Fibroblast of skin of left quadriceps (primary cell): ENCODE results near the gene SGTA.
"Not testable (repeated sequence)": the region's sequence is repeated elsewhere in the genome, so short reads cannot be mapped to it uniquely, and the experiment has no call there.

Source experiments
- DNase-seq, 2 experiments: peaks; one replicate each; pipeline ENCODE4 v3.0.0-alpha.2; 2013; ENCODE audit warnings: low read depth in 2 of 2

Gene SGTA

DNA sequence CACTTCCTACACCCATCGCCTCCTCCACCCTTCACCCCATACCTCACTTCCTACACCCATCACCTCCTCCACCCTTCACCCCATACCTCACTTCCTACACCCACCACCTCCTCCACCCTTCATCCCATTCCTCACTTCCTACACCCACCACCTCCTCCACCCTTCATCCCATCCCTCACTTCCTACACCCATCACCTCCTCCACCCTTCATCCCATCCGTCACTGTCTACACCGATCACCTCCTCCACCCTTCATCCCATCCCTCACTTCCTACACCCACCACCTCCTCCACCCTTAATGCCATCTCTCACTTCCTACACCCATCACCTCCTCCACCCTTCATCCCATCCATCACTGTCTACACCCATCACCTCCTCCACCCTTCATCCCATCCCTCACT is 69.9 kb downstream of the SGTA start:
- not testable (repeated sequence) for DNase-seq

DNA sequence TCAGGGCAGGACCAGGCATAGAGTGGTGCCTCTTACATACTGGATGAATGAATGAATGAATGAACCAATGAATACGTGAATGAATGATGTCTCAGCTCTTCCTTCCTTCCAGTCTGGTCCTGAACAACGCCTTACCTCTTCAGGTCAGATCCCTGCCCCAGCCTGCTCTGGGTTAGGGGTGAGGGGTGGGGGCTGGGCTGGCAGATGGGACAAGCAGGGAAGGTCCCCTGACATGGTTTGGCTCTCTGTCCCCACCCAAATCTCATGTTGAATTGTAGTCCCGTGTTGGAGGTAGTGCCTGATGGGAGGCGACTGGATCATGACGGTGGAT is 71.2 kb downstream of the SGTA start:
- no peak for DNase-seq

DNA sequence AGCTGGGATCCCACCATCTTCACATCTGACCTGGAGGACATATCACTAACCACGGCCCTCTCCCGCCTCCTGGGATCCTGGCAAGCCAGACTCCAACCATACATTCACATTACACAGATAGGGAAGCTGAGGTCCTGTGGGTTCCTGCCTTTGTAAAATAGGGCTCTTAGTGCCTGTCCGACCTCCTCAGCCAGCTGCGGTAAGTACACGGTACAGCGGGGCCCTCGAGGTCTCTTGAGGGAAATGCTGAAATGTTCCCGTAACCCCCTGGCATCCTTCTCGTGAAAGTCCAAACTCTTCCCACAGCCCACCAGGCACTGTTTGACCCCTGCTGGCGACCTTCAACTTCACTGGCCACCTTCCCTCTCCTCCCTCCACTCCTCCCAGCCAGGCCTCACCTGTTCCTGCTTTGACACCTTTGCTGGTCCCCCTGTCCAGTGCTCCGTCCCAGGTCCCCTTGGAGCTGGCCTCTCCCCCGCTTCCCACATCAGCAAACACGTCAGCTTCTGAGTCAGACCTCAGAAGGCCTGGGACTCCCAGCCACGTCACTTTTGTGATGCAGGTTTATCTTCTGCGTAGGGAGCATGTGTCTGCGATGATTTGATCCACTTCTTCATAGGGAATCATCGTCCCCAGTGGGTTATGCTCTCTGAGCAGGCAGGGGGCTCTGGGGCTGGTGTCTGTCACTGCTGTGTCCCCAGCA is 71.8 kb downstream of the SGTA start:
- peak in 1 of 2 experiments; percentile 4 for DNase-seq

DNA sequence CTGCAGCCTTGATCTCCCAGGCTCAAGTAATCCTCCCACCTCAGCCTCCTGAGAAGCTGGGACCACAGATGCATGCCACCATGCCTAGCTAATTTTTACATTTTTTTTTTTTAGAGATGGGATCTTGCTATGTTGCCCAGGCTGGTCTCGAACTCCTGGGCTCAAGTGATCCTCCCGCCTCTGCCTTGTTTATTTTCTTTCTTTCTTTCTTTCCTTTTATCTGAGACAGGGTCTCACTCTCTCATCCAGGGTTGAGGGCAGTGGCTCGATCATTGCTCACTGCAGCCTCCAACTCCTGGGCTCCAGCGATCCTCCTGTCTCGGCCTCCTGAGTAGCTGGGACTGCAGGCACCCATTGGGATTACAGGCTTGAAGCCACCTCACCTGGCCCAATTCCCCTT is 76.8 kb downstream of the SGTA start:
- DNase-seq, result no peak
